GM23338 (cell line): Measurements from ENCODE around the gene STOX2. TPM values are rescaled to one million over a fixed set of nuclear protein-coding genes. Genes with fewer than 3 reads are reported as not detected.
A peak's percentile ranks its signal among the peaks of the same experiment; 100 is the strongest.

Experiments used
- ATAC-seq: fragments of 200-7000 bp; cut with Tn5 transposase; 3 replicates; pipeline ENCODE4 v1.9.1; 2020
- DNase-seq: peaks from one replicate; pipeline ENCODE4 v3.0.0-alpha.2; 2015; ENCODE audit warnings: low spot score
- H2AFZ ChIP-seq: fragments of 200-600 bp; sonication (generic); 2 replicates; pipeline ENCODE4 v1.8.0; 2016; ENCODE audit warnings: antibody characterized with exemption, mild to moderate bottlenecking, moderate library complexity
- H3F3A ChIP-seq: fragments of 200-600 bp; sonication (generic); replicated peaks from 2 replicates; pipeline ENCODE4 v1.8.0; 2017; ENCODE audit warnings: antibody characterized with exemption, mixed run types, low read depth
- H3K27ac ChIP-seq: fragments of 200-600 bp; sonication (generic); 2 replicates; pipeline ENCODE4 v1.6.1; 2016; ENCODE audit warnings: low read depth
- H3K27me3 ChIP-seq: fragments of 200-600 bp; sonication (generic); 2 replicates; pipeline ENCODE4 v1.8.0; 2016; ENCODE audit warnings: mild to moderate bottlenecking, mixed run types, moderate library complexity; ENCODE audit not compliant: insufficient read depth
- H3K36me3 ChIP-seq: fragments of 200-600 bp; sonication (generic); 2 replicates; pipeline ENCODE4 v1.8.0; 2016; ENCODE audit warnings: mild to moderate bottlenecking; ENCODE audit not compliant: insufficient read depth
- H3K4me1 ChIP-seq: fragments of 200-600 bp; sonication (generic); 2 replicates; pipeline ENCODE4 v1.8.0; 2016; ENCODE audit warnings: mild to moderate bottlenecking, moderate library complexity; ENCODE audit not compliant: insufficient read depth
- H3K4me2 ChIP-seq: fragments of 200-600 bp; sonication (generic); 2 replicates; pipeline ENCODE4 v1.7.1; 2017; ENCODE audit warnings: mixed run types
- H3K4me3 ChIP-seq: fragments of 200-600 bp; sonication (generic); 2 replicates; pipeline ENCODE4 v1.6.1; 2016; ENCODE audit warnings: mixed run types
- H3K79me2 ChIP-seq: fragments of 200-600 bp; sonication (generic); replicated peaks from 2 replicates; pipeline ENCODE4 v1.8.0; 2017; ENCODE audit warnings: mild to moderate bottlenecking; ENCODE audit not compliant: insufficient read depth
- H3K9me2 ChIP-seq: fragments of 200-600 bp; sonication (generic); 2 replicates; pipeline ENCODE4 v1.8.0; 2017; ENCODE audit not compliant: insufficient read depth
- H4K20me1 ChIP-seq: fragments of 200-600 bp; sonication (generic); replicated peaks from 2 replicates; pipeline ENCODE4 v1.8.0; 2017; ENCODE audit warnings: mild to moderate bottlenecking; ENCODE audit not compliant: insufficient read depth
- H3K27ac Mint-ChIP-seq: 2 replicates; pipeline ENCODE4 v1.8.0; 2020; ENCODE audit warnings: inconsistent platforms, mild to moderate bottlenecking, moderate library complexity, mixed read lengths
- H3K27me3 Mint-ChIP-seq: 3 replicates; pipeline ENCODE4 v1.8.0; 2022; ENCODE audit warnings: low read depth, mild to moderate bottlenecking, moderate library complexity, mixed read lengths, inconsistent platforms; ENCODE audit not compliant: insufficient read depth, poor library complexity
- H3K36me3 Mint-ChIP-seq: 3 replicates; pipeline ENCODE4 v1.8.0; 2021; ENCODE audit warnings: low read depth, mild to moderate bottlenecking, inconsistent platforms, moderate library complexity, mixed read lengths
- H3K4me1 Mint-ChIP-seq: 3 replicates; pipeline ENCODE4 v1.8.0; 2020; ENCODE audit warnings: mild to moderate bottlenecking, inconsistent platforms, mixed read lengths
- H3K4me3 Mint-ChIP-seq: 3 replicates; pipeline ENCODE4 v1.8.0; 2021; ENCODE audit warnings: moderate library complexity, mild to moderate bottlenecking, inconsistent platforms, mixed read lengths
- H3K9me3 Mint-ChIP-seq: 3 replicates; pipeline ENCODE4 v1.8.0; 2020; ENCODE audit warnings: moderate library complexity, mild to moderate bottlenecking, inconsistent platforms, mixed read lengths
- CREB1 ChIP-seq: fragments of 250-450 bp; sonication (Bioruptor Pico); IDR thresholded peaks from 2 replicates; pipeline ENCODE4 v1.5.0; 2020; ENCODE audit warnings: low read depth, mild to moderate bottlenecking, moderate library complexity
- CTCF ChIP-seq, 2 experiments: fragments of 200-600 bp in 1 of 2; sonication (generic) in 1 of 2; conservative IDR thresholded peaks; 2 replicates each; pipeline versions ENCODE4 v1.5.1 to v1.6.1; 2016 to 2017; ENCODE audit warnings: antibody characterized with exemption in 2 of 2, low read depth in 2 of 2, mild to moderate bottlenecking in 2 of 2, moderate library complexity in 1 of 2
- ETS1 ChIP-seq: IDR thresholded peaks from 2 replicates; pipeline ENCODE4 v1.6.1; 2016; ENCODE audit warnings: antibody characterized with exemption
- EZH2 ChIP-seq: fragments of 200-600 bp; sonication (generic); IDR thresholded peaks from one replicate; pipeline ENCODE4 v1.8.0; 2017; ENCODE audit warnings: antibody characterized with exemption, mild to moderate bottlenecking, low read depth; ENCODE audit not compliant: unreplicated experiment
- EZH2phosphoT487 ChIP-seq: fragments of 200-600 bp; sonication (generic); IDR thresholded peaks from one replicate; pipeline ENCODE4 v1.8.1; 2018; ENCODE audit warnings: antibody characterized with exemption; ENCODE audit not compliant: unreplicated experiment
- JUNB ChIP-seq: IDR thresholded peaks from one replicate; pipeline ENCODE4 v1.6.1; 2016; ENCODE audit warnings: antibody characterized with exemption; ENCODE audit not compliant: unreplicated experiment
- NANOG ChIP-seq: IDR thresholded peaks from 2 replicates; pipeline ENCODE4 v1.6.1; 2016; ENCODE audit warnings: antibody characterized with exemption, borderline replicate concordance
- POLR2AphosphoS5 ChIP-seq: IDR thresholded peaks from 2 replicates; pipeline ENCODE4 v1.6.1; 2016; ENCODE audit warnings: antibody characterized with exemption, low read depth
- REST ChIP-seq: IDR thresholded peaks from one replicate; pipeline ENCODE4 v1.6.1; 2018; ENCODE audit warnings: antibody characterized with exemption; ENCODE audit not compliant: unreplicated experiment
- STAT1 ChIP-seq: IDR thresholded peaks from one replicate; pipeline ENCODE4 v1.6.1; 2016; ENCODE audit warnings: antibody characterized with exemption; ENCODE audit not compliant: unreplicated experiment
- ZNF114 ChIP-seq: fragments of 250-450 bp; sonication (Bioruptor Pico); IDR thresholded peaks from 2 replicates; pipeline ENCODE4 v1.5.0; 2020; ENCODE audit warnings: mild to moderate bottlenecking, moderate library complexity
- ZNF331 ChIP-seq: fragments of 250-450 bp; sonication (Bioruptor Pico); IDR thresholded peaks from 2 replicates; pipeline ENCODE4 v1.5.0; 2020; ENCODE audit warnings: low read depth, mild to moderate bottlenecking, moderate library complexity
- ZNF462 ChIP-seq: fragments of 250-450 bp; sonication (Bioruptor Pico); IDR thresholded peaks from 2 replicates; pipeline ENCODE4 v1.5.0; 2020; ENCODE audit warnings: mild to moderate bottlenecking, moderate library complexity
- polyA plus RNA-seq: library from polyadenylated mRNA; unstranded; fragments of >200 nt; fragmentation: Nextera tagmentation; extraction: Ambion mirVana; gene quantifications from 2 replicates; pipeline ENCODE4 v1.2.1, GENCODE V29; 2016
- total RNA-seq: library from RNA; depleted of rRNA; stranded (reverse); fragments of >200 nt; shearing (Covaris generic); gene quantifications from 2 replicates; pipeline ENCODE4 v1.2.3, GENCODE V29; 2014

Gene STOX2
- total and polyA plus RNA-seq, 2 experiments from 2014 or later: 19.8 to 20.6 TPM

- Histone ChIP-seq H2AFZ (no peak overlapping the region), H3K9me2 (no peaks in the 10 kb centered on the region), H4K20me1 (peaks cover 11% of the 10 kb centered on the region), H3K36me3 (no peaks in the 10 kb centered on the region), H3F3A (no peaks in the 10 kb centered on the region), H3K4me1 (peaks cover 11% of the 10 kb centered on the region), H3K4me3 (no peak overlapping the region), H3K27me3 (no peaks in the 10 kb centered on the region), H3K4me2 (peak overlapping the region; percentile 50; the same call in 1 of the 2 replicates), H3K79me2 (peaks cover 97% of the 10 kb centered on the region), H3K27ac (no peak overlapping the region)
- no peaks in the 10 kb centered on the region for H3K27me3 Mint-ChIP-seq
- peaks cover 23% of the 10 kb centered on the region; the same call in 2 of the 3 replicates for H3K36me3 Mint-ChIP-seq
- peaks cover 27% of the 10 kb centered on the region for H3K4me1 Mint-ChIP-seq
- no peak overlapping the region for H3K27ac Mint-ChIP-seq
- H3K4me3 Mint-ChIP-seq: no peak overlapping the region
- ATAC-seq: no peak
- TF ChIP-seq EZH2phosphoT487: no peak
- no peak for TF ChIP-seq ETS1
- no peak for TF ChIP-seq EZH2
- no peak for TF ChIP-seq ZNF462 (CRISPR knock-in tag)
- TF ChIP-seq POLR2AphosphoS5: no peak
- TF ChIP-seq JUNB: no peak
- no peak for TF ChIP-seq CTCF (conservative IDR thresholded peaks at IDR 0.05; ENCODE audit: low read depth in 2 of 2)
- TF ChIP-seq ZNF331 (CRISPR knock-in tag): no peak
- TF ChIP-seq ZNF114: no peak
- TF ChIP-seq STAT1: no peak
- TF ChIP-seq CREB1: no peak
- no peak for TF ChIP-seq REST
- TF ChIP-seq NANOG: no peak
- no peaks in the 10 kb centered on the region for H3K9me3 Mint-ChIP-seq
- DNase-seq: no peak
Observed at GRCh38 chr4:183920512-183920911, 15.4 kb downstream of the STOX2 start.
